ENCODE results near the gene SPIN4.
"Not testable (repeated sequence)": the region's sequence is repeated elsewhere in the genome, so short reads cannot be mapped to it uniquely, and the experiment has no call there.

The SPIN4 gene

DNA sequence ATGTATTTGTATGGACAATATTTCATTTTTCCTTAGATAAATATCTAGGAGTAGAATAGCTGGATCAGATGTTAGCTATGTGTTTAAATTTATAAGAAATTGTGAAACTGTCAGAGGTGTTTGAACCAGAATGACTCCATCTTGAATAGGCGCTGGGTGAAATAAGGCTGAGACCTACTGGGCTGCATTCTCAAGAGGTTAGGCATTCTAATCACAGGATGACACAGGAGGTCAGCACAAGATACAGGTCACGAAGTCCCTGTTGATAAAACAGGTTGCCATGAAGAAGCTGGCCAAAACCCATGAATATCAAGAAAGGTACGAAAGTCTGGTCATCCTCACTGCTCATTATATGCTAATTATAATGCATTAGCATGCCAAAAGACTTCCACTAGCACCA lies 36.3 kb upstream of the SPIN4 start:
- H3K36me3 ChIP-seq (ENCODE audit: control insufficient read depth, low read length) = no peaks in the 10 kb centered on the region
- no peaks in the 10 kb centered on the region for H3K9me2 ChIP-seq (replicated peaks; ENCODE audit: control insufficient read depth, low read length)
- H3K4me1 ChIP-seq (ENCODE audit: control insufficient read depth, low read length) = no peaks in the 10 kb centered on the region
- H3F3A ChIP-seq (ENCODE audit: control insufficient read depth, insufficient read depth) = no peaks in the 10 kb centered on the region
- H3K4me3 ChIP-seq (ENCODE audit: low read length) = no peak overlapping the region
- H3K27me3 ChIP-seq (ENCODE audit: control insufficient read depth, low read length) = no peaks in the 10 kb centered on the region
- TF ChIP-seq, protein P1, sequence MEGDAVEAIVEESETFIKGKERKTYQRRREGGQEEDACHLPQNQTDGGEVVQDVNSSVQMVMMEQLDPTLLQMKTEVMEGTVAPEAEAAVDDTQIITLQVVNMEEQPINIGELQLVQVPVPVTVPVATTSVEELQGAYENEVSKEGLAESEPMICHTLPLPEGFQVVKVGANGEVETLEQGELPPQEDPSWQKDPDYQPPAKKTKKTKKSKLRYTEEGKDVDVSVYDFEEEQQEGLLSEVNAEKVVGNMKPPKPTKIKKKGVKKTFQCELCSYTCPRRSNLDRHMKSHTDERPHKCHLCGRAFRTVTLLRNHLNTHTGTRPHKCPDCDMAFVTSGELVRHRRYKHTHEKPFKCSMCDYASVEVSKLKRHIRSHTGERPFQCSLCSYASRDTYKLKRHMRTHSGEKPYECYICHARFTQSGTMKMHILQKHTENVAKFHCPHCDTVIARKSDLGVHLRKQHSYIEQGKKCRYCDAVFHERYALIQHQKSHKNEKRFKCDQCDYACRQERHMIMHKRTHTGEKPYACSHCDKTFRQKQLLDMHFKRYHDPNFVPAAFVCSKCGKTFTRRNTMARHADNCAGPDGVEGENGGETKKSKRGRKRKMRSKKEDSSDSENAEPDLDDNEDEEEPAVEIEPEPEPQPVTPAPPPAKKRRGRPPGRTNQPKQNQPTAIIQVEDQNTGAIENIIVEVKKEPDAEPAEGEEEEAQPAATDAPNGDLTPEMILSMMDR (IDR thresholded peaks at IDR 0.05; ENCODE audit: low read depth, low read length, poor library complexity, severe bottlenecking) = no peak
- no peak for TF ChIP-seq EZH2phosphoT487 (IDR thresholded peaks at IDR 0.05; ENCODE audit: borderline replicate concordance, low read length)
- no peak overlapping the region for H3K27ac ChIP-seq (ENCODE audit: low read depth, low read length)
- H3K79me2 ChIP-seq (ENCODE audit: control insufficient read depth, low read length) = no peaks in the 10 kb centered on the region
- no peaks in the 10 kb centered on the region for H3K9me3 ChIP-seq (ENCODE audit: control insufficient read depth, insufficient read depth, low read length)
- H4K20me1 ChIP-seq (ENCODE audit: control insufficient read depth, insufficient read depth, low read depth, low read length) = no peaks in the 10 kb centered on the region
- H3K4me2 ChIP-seq (ENCODE audit: low read length) = no peak overlapping the region

DNA sequence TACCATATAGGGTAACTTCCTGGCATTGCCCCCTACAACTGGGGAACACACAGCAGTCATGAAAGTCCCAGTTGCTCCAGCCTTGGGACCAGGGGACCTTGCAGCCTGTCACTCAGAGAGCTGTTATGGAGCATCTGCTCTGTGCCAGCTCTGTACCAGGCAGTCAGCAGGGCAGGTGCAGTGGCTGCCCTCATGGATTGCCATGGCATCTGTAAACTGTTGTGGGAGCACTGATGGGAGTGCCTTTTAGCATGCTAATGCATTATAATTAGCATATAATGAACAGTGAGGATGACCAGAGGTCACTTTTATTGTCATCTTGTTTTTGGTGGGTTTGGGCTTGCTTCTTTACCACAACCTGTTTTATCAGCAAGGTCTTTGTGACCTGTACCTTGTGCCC lies 33.1 kb upstream of the SPIN4 start:
- H4K20me1 ChIP-seq (ENCODE audit: control insufficient read depth, insufficient read depth, low read depth, low read length); H3K4me2 ChIP-seq (ENCODE audit: low read length); H3K9me2 ChIP-seq (replicated peaks; ENCODE audit: control insufficient read depth, low read length); H3K27me3 ChIP-seq (ENCODE audit: control insufficient read depth, low read length); H3F3A ChIP-seq (ENCODE audit: control insufficient read depth, insufficient read depth); H3K4me1 ChIP-seq (ENCODE audit: control insufficient read depth, low read length); H3K79me2 ChIP-seq (ENCODE audit: control insufficient read depth, low read length); H3K4me3 ChIP-seq (ENCODE audit: low read length); H3K27ac ChIP-seq (ENCODE audit: low read depth, low read length); H3K36me3 ChIP-seq (ENCODE audit: control insufficient read depth, low read length); H3K9me3 ChIP-seq (ENCODE audit: control insufficient read depth, insufficient read depth, low read length): not testable (repeated sequence)

DNA sequence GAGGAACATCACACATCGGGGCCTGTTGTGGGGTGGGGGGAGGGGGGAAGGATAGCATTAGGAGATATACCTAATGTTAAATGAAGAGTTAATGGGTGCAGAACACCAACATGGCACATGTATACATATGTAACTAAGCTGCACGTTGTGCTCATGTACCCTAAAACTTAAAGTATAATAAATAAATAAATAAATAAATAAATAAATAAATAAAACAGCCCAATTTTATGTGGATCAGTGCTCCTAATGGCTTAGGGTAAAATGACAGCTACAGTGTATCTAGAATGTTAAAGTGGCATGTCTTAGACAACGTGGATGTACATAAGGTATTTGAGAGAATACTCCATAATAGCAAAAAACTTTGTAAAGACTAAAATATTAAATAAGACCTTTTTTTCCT lies 21.9 kb upstream of the SPIN4 start:
- not testable (repeated sequence) for H3K4me1 ChIP-seq (ENCODE audit: control insufficient read depth, low read length); H3K36me3 ChIP-seq (ENCODE audit: control insufficient read depth, low read length)

DNA sequence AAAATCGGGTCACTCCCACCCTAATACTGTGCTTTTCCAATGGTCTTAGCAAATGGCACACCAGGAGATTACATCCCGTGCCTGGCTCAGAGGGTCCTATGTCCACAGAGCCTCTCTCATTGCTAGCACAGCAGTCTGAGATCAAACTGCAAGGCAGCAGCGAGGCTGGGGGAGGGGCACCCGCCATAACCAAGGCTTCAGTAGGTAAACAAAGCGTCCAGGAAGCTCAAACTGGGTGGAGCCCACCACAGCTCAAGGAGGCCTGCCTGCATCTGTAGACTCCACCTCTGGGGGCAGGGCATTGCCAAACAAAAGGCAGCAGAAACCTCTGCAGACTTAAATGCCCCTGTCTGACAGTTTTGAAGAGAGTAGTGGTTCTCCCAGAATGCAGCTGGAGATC lies 16.6 kb upstream of the SPIN4 start:
- H3F3A ChIP-seq (ENCODE audit: control insufficient read depth, insufficient read depth); H3K4me3 ChIP-seq (ENCODE audit: low read length); H3K4me1 ChIP-seq (ENCODE audit: control insufficient read depth, low read length); H3K4me2 ChIP-seq (ENCODE audit: low read length); H3K27me3 ChIP-seq (ENCODE audit: control insufficient read depth, low read length); H3K79me2 ChIP-seq (ENCODE audit: control insufficient read depth, low read length); H3K36me3 ChIP-seq (ENCODE audit: control insufficient read depth, low read length); H3K9me3 ChIP-seq (ENCODE audit: control insufficient read depth, insufficient read depth, low read length); H4K20me1 ChIP-seq (ENCODE audit: control insufficient read depth, insufficient read depth, low read depth, low read length); H3K9me2 ChIP-seq (replicated peaks; ENCODE audit: control insufficient read depth, low read length); H3K27ac ChIP-seq (ENCODE audit: low read depth, low read length): not testable (repeated sequence)

More for the DNA sequence above, 21.9 kb upstream of the SPIN4 start:
- H3K79me2 ChIP-seq (ENCODE audit: control insufficient read depth, low read length); H3K27ac ChIP-seq (ENCODE audit: low read depth, low read length); H3F3A ChIP-seq (ENCODE audit: control insufficient read depth, insufficient read depth); H3K27me3 ChIP-seq (ENCODE audit: control insufficient read depth, low read length); H3K9me2 ChIP-seq (replicated peaks; ENCODE audit: control insufficient read depth, low read length); H3K4me2 ChIP-seq (ENCODE audit: low read length); H3K9me3 ChIP-seq (ENCODE audit: control insufficient read depth, insufficient read depth, low read length); H3K4me3 ChIP-seq (ENCODE audit: low read length); H4K20me1 ChIP-seq (ENCODE audit: control insufficient read depth, insufficient read depth, low read depth, low read length): not testable (repeated sequence)

DNA sequence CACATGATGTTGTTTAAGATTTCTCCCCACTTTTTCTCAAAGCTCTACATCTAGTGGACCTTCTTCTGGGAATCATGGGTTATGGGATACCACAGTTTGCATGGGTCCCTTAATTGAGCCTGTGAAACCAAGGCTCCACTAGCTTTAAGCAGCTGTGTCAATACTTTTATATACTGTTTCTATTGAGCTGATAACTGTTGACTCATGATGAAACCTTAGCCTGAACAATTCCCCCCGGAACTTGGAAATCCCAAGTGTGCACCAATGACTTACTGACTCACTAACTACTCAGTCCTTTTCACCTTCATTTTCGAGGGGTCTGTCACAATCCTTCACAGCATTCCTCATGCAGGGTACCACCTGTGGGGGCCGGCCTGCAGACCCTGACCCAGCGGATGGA lies 12.7 kb upstream of the SPIN4 start:
- no peaks in the 10 kb centered on the region for H3F3A ChIP-seq (ENCODE audit: control insufficient read depth, insufficient read depth)
- no peak overlapping the region for H3K4me3 ChIP-seq (ENCODE audit: low read length)
- H3K27me3 ChIP-seq (ENCODE audit: control insufficient read depth, low read length) = no peaks in the 10 kb centered on the region
- no peak overlapping the region for H3K4me2 ChIP-seq (ENCODE audit: low read length)
- H4K20me1 ChIP-seq (ENCODE audit: control insufficient read depth, insufficient read depth, low read depth, low read length) = no peaks in the 10 kb centered on the region
- no peaks in the 10 kb centered on the region for H3K9me2 ChIP-seq (replicated peaks; ENCODE audit: control insufficient read depth, low read length)
- no peaks in the 10 kb centered on the region for H3K79me2 ChIP-seq (ENCODE audit: control insufficient read depth, low read length)
- TF ChIP-seq EZH2phosphoT487 (IDR thresholded peaks at IDR 0.05; ENCODE audit: borderline replicate concordance, low read length) = no peak
- TF ChIP-seq, protein P1 (IDR thresholded peaks at IDR 0.05; ENCODE audit: low read depth, low read length, poor library complexity, severe bottlenecking) = no peak
- no peaks in the 10 kb centered on the region for H3K9me3 ChIP-seq (ENCODE audit: control insufficient read depth, insufficient read depth, low read length)
- no peaks in the 10 kb centered on the region for H3K36me3 ChIP-seq (ENCODE audit: control insufficient read depth, low read length)
- no peaks in the 10 kb centered on the region for H3K4me1 ChIP-seq (ENCODE audit: control insufficient read depth, low read length)
- H3K27ac ChIP-seq (ENCODE audit: low read depth, low read length) = no peak overlapping the region
